Measurements from ENCODE around the gene SLC22A23.

Gene SLC22A23

DNA sequence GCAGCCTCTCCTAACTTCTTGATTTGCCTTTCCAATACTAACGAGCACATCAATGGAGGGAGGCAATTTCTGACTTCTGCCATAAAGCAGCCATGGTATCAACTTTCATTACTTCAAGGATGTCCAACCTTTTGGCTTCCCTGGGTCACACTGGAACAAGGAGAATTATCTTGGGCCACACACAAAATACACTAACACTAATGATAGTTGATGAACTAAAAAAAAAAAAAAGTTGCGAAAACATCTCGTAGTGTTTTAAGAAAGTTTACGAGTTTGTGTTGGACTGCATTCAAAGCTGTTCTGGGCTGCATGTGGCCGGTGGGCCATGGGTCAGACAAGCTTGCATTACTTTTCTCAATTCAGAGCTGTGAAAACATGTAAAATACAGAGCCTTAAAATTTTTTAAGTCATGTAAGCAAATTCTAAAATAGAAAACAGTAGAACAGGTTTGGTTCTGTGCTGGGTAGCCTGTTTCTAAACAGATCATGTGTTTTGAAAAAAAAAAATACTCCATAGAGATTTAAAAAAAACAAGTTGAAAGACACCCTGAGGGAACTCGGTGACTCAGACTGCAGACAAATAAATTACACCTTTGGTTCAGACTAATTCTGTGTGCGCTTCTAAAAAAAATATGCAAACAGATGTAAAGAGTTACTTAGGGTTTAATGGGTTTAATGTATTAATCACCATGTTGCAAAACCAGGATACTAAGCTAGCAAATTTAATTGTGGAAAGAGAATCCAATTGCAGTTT lies 43.6 kb upstream of the SLC22A23 start:
- peak overlapping the region; percentile 56 for H3K27ac ChIP-seq
- no peak for TF ChIP-seq CTCF (IDR thresholded peaks at IDR 0.05)
- TF ChIP-seq ZFX (IDR thresholded peaks at IDR 0.05; ENCODE audit: borderline replicate concordance): no peak

- no peak overlapping the region for H3K27ac ChIP-seq
Observed at GRCh38 chr6:3499603-3500002, 42.8 kb upstream of the SLC22A23 start.

GRCh38 chr6:3496395-3496794 lies 39.5 kb upstream of the SLC22A23 start:
- H3K27ac ChIP-seq: no peak overlapping the region
- TF ChIP-seq CTCF (IDR thresholded peaks at IDR 0.05): no peak
- TF ChIP-seq ZFX (IDR thresholded peaks at IDR 0.05; ENCODE audit: borderline replicate concordance): no peak

More at GRCh38 chr6:3499603-3500002, 42.8 kb upstream of the SLC22A23 start:
- TF ChIP-seq CTCF (IDR thresholded peaks at IDR 0.05) (no peak), ZFX (IDR thresholded peaks at IDR 0.05; ENCODE audit: borderline replicate concordance) (no peak)

- TF ChIP-seq ZFX (IDR thresholded peaks at IDR 0.05; ENCODE audit: borderline replicate concordance) (no peak), CTCF (IDR thresholded peaks at IDR 0.05) (no peak)
- H3K27ac ChIP-seq: peak overlapping the region; percentile 32; the same call in 1 of the 2 replicates
Observed at GRCh38 chr6:3494391-3495100, 37.7 kb upstream of the SLC22A23 start.

GRCh38 chr6:3490625-3490980 lies 33.8 kb upstream of the SLC22A23 start:
- TF ChIP-seq CTCF (IDR thresholded peaks at IDR 0.05) (no peak), ZFX (IDR thresholded peaks at IDR 0.05; ENCODE audit: borderline replicate concordance) (no peak)
- H3K27ac ChIP-seq: no peak overlapping the region

DNA sequence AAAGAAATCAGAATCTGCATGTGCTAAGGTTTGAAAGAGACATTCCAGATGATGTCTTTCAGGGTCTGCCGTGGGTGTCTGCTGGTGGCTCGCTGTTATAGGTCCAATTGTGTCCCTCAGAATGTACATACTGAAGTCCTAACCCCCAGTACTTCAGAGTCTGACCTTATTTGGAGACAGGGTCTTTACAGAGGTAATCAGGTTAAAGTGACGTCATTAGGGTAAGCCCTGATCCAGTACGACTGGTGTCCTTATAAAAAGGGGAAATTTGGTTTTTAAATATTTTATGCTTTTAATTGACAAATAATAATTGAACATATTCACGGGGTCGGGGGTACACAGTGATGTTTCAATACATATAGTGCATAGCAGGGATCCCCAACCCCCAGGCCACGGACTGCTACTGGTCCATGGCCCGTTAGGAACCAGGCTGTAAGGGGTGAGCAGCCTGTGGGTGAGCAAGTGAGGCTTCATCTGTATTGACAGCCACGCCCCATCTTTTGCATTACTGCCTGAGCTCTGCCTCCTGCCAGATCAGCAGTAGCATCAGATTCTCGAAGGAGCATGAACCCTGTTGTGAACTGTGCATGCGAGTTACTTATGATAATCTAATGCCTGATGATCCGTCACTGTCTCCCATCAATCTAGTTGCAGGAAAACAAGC lies 33.2 kb upstream of the SLC22A23 start:
- no peak for TF ChIP-seq CTCF (IDR thresholded peaks at IDR 0.05)
- no peak for TF ChIP-seq ZFX (IDR thresholded peaks at IDR 0.05; ENCODE audit: borderline replicate concordance)
- no peak overlapping the region for H3K27ac ChIP-seq

All from 22Rv1 (cell line).